Measurements from ENCODE around the gene SIN3B.
A peak's percentile ranks its signal among the peaks of the same experiment; 100 is the strongest.

Gene SIN3B

GRCh38 chr19:16889366-16889882 lies 60.2 kb downstream of the SIN3B start:
- no peak for DNase-seq (ENCODE audit: low read depth in 2 of 2)

- no peak for DNase-seq (ENCODE audit: low read depth in 2 of 2)
Measured at GRCh38 chr19:16889883-16890460, 60.8 kb downstream of the SIN3B start.

GRCh38 chr19:16890461-16891184 lies 61.4 kb downstream of the SIN3B start:
- no peak for DNase-seq (ENCODE audit: low read depth in 2 of 2)

GRCh38 chr19:16891696-16892382 lies 62.6 kb downstream of the SIN3B start:
- DNase-seq (ENCODE audit: low read depth in 2 of 2): no peak

GRCh38 chr19:16892436-16892835 lies 63.2 kb downstream of the SIN3B start:
- DNase-seq (ENCODE audit: low read depth in 2 of 2): no peak

- no peak for DNase-seq (ENCODE audit: low read depth in 2 of 2)
Measured at GRCh38 chr19:16892868-16893685, 63.9 kb downstream of the SIN3B start.

GRCh38 chr19:16893686-16893989 lies 64.4 kb downstream of the SIN3B start:
- no peak for DNase-seq (ENCODE audit: low read depth in 2 of 2)

- no peak for DNase-seq (ENCODE audit: low read depth in 2 of 2)
Measured at GRCh38 chr19:16894080-16894479, 64.9 kb downstream of the SIN3B start.

- DNase-seq (ENCODE audit: low read depth in 2 of 2): no peak
Measured at GRCh38 chr19:16895467-16896145, 66.4 kb downstream of the SIN3B start.

- DNase-seq (ENCODE audit: low read depth in 2 of 2): no peak
Measured at GRCh38 chr19:16896146-16897028, 67.2 kb downstream of the SIN3B start.

GRCh38 chr19:16897029-16897855 lies 68.0 kb downstream of the SIN3B start:
- peak; percentile 63 to 67 for DNase-seq (ENCODE audit: low read depth in 2 of 2)

- no peak for DNase-seq (ENCODE audit: low read depth in 2 of 2)
Measured at GRCh38 chr19:16897856-16898161, 68.6 kb downstream of the SIN3B start.

GRCh38 chr19:16898361-16899015 lies 69.3 kb downstream of the SIN3B start:
- DNase-seq (ENCODE audit: low read depth in 2 of 2): no peak

- DNase-seq (ENCODE audit: low read depth in 2 of 2): no peak
Measured at GRCh38 chr19:16899566-16900075, 70.4 kb downstream of the SIN3B start.

GRCh38 chr19:16901491-16902175 lies 72.4 kb downstream of the SIN3B start:
- no peak for DNase-seq (ENCODE audit: low read depth in 2 of 2)

- DNase-seq (ENCODE audit: low read depth in 2 of 2): no peak
Measured at GRCh38 chr19:16902545-16902944, 73.3 kb downstream of the SIN3B start.

GRCh38 chr19:16903347-16903746 lies 74.1 kb downstream of the SIN3B start:
- no peak for DNase-seq (ENCODE audit: low read depth in 2 of 2)

- DNase-seq (ENCODE audit: low read depth in 2 of 2): no peak
Measured at GRCh38 chr19:16904599-16904998, 75.4 kb downstream of the SIN3B start.

All from fibroblast of skin of left biceps (primary cell).